Endodermal cell (in vitro differentiated cells): ENCODE measurements around the gene PDE4D. TPM values are rescaled to one million over a fixed set of nuclear protein-coding genes. Genes with fewer than 3 reads are reported as not detected.

ENCODE experiments used
- DNase-seq: peaks from one replicate; pipeline ENCODE4 v3.0.0-alpha.2; 2017
- H3K27ac ChIP-seq: 2 replicates; pipeline ENCODE4 v1.5.1; 2013; ENCODE audit warnings: mild to moderate bottlenecking, low read depth, low read length, moderate library complexity
- H3K27me3 ChIP-seq: 2 replicates; pipeline ENCODE4 v1.6.1; 2013; ENCODE audit warnings: mild to moderate bottlenecking, low read length, moderate library complexity; ENCODE audit not compliant: insufficient read depth, control insufficient read depth, poor library complexity, severe bottlenecking
- H3K36me3 ChIP-seq: 2 replicates; pipeline ENCODE4 v1.7.0; 2013; ENCODE audit warnings: mild to moderate bottlenecking, low read length, moderate library complexity; ENCODE audit not compliant: control insufficient read depth, insufficient read depth
- H3K4me1 ChIP-seq: one replicate; pipeline ENCODE4 v1.7.0; 2013; ENCODE audit warnings: low read length; ENCODE audit not compliant: control insufficient read depth, insufficient read depth
- H3K4me3 ChIP-seq: 2 replicates; pipeline ENCODE4 v1.5.1; 2013; ENCODE audit warnings: mild to moderate bottlenecking, low read length, moderate library complexity
- H3K9ac ChIP-seq: 2 replicates; pipeline ENCODE4 v1.6.1; 2013; ENCODE audit warnings: mild to moderate bottlenecking, low read length, moderate library complexity; ENCODE audit not compliant: poor library complexity, severe bottlenecking; ENCODE audit errors: extremely low read depth
- H3K9me3 ChIP-seq: 2 replicates; pipeline ENCODE4 v1.6.1; 2013; ENCODE audit warnings: mild to moderate bottlenecking, low read length, moderate library complexity; ENCODE audit not compliant: control insufficient read depth
- H3K27ac Mint-ChIP-seq: 2 replicates; pipeline ENCODE4 v1.8.0; 2020; ENCODE audit warnings: mixed read lengths
- H3K27me3 Mint-ChIP-seq: 2 replicates; pipeline ENCODE4 v1.8.0; 2021; ENCODE audit warnings: mild to moderate bottlenecking, mixed read lengths; ENCODE audit not compliant: insufficient read depth
- H3K36me3 Mint-ChIP-seq: 2 replicates; pipeline ENCODE4 v1.8.0; 2020; ENCODE audit warnings: low read depth, mixed read lengths
- H3K4me1 Mint-ChIP-seq: 2 replicates; pipeline ENCODE4 v1.8.0; 2020; ENCODE audit warnings: mixed read lengths
- H3K4me3 Mint-ChIP-seq: 2 replicates; pipeline ENCODE4 v1.8.0; 2020; ENCODE audit warnings: mild to moderate bottlenecking, moderate library complexity, mixed read lengths
- H3K9me3 Mint-ChIP-seq: 2 replicates; pipeline ENCODE4 v1.8.0; 2020; ENCODE audit warnings: mild to moderate bottlenecking, mixed read lengths
- WGBS, 2 experiments: methylation state at CpG; one replicate each; pipeline versions ENCODE4 v1.1.5 to v1.1.7; 2013; ENCODE audit warnings: missing lambda C conversion rate in 2 of 2, mixed read lengths in 1 of 2; ENCODE audit not compliant: insufficient coverage in 1 of 2, insufficient read length in 1 of 2; 5-methylcytosine and 5-hydroxymethylcytosine counted together
- total RNA-seq, 2 donors: library from RNA; stranded (reverse); fragmentation: NEBNext Ultra II Directional in 1 of 2; extraction: Animal tissue kit (Norgen Biotek cat#: 25700) in 1 of 2; gene quantifications; 2 replicates in 1 of 2; 3 replicates in 1 of 2; pipeline ENCODE4 v1.2.1, GENCODE V29; 2021
- TF ChIP-seq, protein P1 (sequence below): fragments of 200-600 bp; sonication (generic); conservative IDR thresholded peaks from 2 replicates; pipeline ENCODE4 v1.5.0; 2021; ENCODE audit warnings: antibody characterized with exemption, mild to moderate bottlenecking

Gene PDE4D
- total RNA-seq, 2 donors from 2014 or later, result 9.2 to 11.4 TPM

DNA sequence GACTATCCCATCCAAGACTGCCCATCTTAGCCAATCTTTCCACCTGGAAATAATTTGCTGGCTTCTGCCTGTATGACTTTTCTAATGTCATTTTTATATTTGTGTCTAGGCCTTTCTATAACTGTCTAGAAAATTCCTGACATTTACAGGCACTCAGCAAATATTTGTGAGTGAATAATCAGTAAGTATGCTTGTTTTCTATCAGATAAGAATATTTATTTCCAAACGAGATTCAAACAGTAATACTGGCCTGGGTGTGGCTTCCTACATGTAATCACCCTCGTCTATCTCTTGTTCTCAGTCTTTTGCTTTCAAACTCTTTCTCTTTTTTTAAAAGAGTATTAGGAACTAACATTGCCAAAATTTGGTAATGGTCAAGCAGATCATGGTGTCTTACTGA is 844.4 kb downstream of the PDE4D start:
- Mint-ChIP-seq H3K9me3 (peaks cover 3% of the 10 kb centered on the region), H3K4me3 (no peak overlapping the region), H3K36me3 (no peaks in the 10 kb centered on the region), H3K27ac (no peak overlapping the region), H3K4me1 (peaks cover 9% of the 10 kb centered on the region), H3K27me3 (peaks cover 1% of the 10 kb centered on the region)
- no peak for DNase-seq
- WGBS, 2 experiments, result 80 to 82% methylated on average over 2 of the region's 2 CpGs
- H3K36me3 ChIP-seq, result no peaks in the 10 kb centered on the region
- TF ChIP-seq, protein P1, sequence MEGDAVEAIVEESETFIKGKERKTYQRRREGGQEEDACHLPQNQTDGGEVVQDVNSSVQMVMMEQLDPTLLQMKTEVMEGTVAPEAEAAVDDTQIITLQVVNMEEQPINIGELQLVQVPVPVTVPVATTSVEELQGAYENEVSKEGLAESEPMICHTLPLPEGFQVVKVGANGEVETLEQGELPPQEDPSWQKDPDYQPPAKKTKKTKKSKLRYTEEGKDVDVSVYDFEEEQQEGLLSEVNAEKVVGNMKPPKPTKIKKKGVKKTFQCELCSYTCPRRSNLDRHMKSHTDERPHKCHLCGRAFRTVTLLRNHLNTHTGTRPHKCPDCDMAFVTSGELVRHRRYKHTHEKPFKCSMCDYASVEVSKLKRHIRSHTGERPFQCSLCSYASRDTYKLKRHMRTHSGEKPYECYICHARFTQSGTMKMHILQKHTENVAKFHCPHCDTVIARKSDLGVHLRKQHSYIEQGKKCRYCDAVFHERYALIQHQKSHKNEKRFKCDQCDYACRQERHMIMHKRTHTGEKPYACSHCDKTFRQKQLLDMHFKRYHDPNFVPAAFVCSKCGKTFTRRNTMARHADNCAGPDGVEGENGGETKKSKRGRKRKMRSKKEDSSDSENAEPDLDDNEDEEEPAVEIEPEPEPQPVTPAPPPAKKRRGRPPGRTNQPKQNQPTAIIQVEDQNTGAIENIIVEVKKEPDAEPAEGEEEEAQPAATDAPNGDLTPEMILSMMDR, result no peak
- H3K4me3 ChIP-seq, result no peak overlapping the region
- no peaks in the 10 kb centered on the region for H3K4me1 ChIP-seq
- H3K9ac ChIP-seq, result no peak overlapping the region
- no peaks in the 10 kb centered on the region for H3K9me3 ChIP-seq
- no peak overlapping the region for H3K27ac ChIP-seq
- H3K27me3 ChIP-seq, result no peaks in the 10 kb centered on the region

DNA sequence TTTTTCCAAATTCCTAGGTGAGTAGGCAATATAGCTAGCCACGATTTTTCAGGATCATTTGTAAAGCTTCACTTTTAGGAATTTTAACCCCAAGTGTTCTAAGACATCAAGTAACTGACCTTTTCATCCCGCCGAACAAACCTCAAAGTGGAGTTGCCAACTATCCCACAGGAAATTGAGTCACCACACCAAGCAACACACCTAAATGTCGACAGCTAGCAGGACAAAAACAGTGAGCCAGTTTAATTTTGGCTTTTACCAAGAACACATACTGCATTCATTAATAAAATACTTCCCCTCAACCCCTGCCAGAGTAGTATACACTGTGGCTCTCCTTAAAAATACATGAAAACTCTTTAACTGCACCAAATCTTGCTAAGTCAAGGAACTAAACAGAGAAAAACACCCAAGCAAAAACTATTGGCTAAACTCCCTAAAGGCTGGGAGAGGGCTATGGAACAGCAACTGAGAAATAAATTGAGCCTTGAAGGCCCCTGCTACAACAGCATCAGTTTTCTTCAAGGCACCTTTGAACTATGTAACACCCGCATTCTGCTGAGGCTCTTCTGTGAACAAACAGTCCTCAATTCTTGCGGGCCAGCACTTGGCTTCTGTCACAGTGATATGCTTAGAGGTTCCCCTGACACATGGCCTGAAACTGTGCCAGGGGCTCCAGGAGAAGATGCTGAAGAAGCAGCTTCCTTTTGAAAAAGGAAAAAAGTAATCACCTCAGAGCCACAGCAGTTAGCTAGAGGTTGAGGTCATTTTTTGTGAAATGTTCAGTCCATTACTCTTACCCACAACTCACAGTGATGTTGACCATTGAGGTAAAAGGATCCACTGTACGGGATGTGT is 851.1 kb downstream of the PDE4D start:
- Histone ChIP-seq H3K36me3 (no peaks in the 10 kb centered on the region), H3K27ac (no peak overlapping the region), H3K9ac (no peak overlapping the region), H3K9me3 (no peaks in the 10 kb centered on the region), H3K27me3 (peaks cover 45% of the 10 kb centered on the region), H3K4me3 (no peak overlapping the region), H3K4me1 (no peaks in the 10 kb centered on the region)
- Mint-ChIP-seq H3K36me3 (no peaks in the 10 kb centered on the region), H3K4me1 (peaks cover 10% of the 10 kb centered on the region), H3K4me3 (no peak overlapping the region), H3K27ac (no peak overlapping the region), H3K27me3 (peaks cover 49% of the 10 kb centered on the region), H3K9me3 (peaks cover 3% of the 10 kb centered on the region)
- TF ChIP-seq, protein P1, result no peak
- 81 to 83% methylated on average over 4 to 7 of the region's 7 CpGs for WGBS, 2 experiments
- DNase-seq, result no peak

DNA sequence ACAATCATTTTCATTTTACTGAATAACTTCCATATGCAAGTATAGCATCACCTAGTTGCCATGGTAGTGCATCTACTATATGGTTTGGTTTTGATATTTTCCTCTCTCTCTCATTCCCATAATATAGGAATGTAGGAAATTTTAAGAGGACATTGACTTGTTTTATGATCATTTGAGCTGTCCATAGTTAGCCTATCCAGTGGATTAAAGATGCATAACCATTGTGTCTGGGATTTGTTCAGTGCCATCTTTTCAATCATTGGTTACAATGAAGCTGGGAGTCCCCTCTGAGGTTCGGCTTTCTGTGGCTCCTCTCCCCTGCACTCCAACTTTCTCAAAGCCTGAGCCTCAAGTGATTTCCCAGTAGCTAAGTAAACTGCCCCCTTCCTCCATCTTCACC is 852.2 kb downstream of the PDE4D start:
- H3K4me3 ChIP-seq, result no peak overlapping the region
- H3K4me1 ChIP-seq, result no peaks in the 10 kb centered on the region
- 88% methylated on average over 1 of the region's 1 CpG; no CpG with 5 or more reads in 1 of the 2 experiments for WGBS, 2 experiments
- H3K27ac Mint-ChIP-seq, result no peak overlapping the region
- no peak overlapping the region for H3K9ac ChIP-seq
- DNase-seq, result no peak
- no peak overlapping the region for H3K4me3 Mint-ChIP-seq
- peaks cover 50% of the 10 kb centered on the region for H3K27me3 Mint-ChIP-seq
- TF ChIP-seq, protein P1, result no peak
- H3K27ac ChIP-seq, result no peak overlapping the region
- H3K4me1 Mint-ChIP-seq, result peaks cover 6% of the 10 kb centered on the region
- H3K36me3 Mint-ChIP-seq, result no peaks in the 10 kb centered on the region
- no peaks in the 10 kb centered on the region for H3K36me3 ChIP-seq
- no peaks in the 10 kb centered on the region for H3K9me3 ChIP-seq
- peaks cover 46% of the 10 kb centered on the region for H3K27me3 ChIP-seq
- peaks cover 3% of the 10 kb centered on the region for H3K9me3 Mint-ChIP-seq
